Head of caudate nucleus (tissue), 42 donors: Measurements from ENCODE around the gene FAM110C.
"Not testable (repeated sequence)": the region's sequence is repeated elsewhere in the genome, so short reads cannot be mapped to it uniquely, and the experiment has no call there.

Experiments used
- DNase-seq, 42 donors: peaks; one replicate each; pipeline versions ENCODE4 v3.0.0 to v3.0.0-alpha.2; 2020 to 2021; ENCODE audit warnings: mixed read lengths in 7 of 42
- intact Hi-C: fragments of 100-400 bp; cut with DNase I; formaldehyde crosslinking; loops from one replicate; pipeline ENCODE4 v1.15.0; 2022

The FAM110C gene

GRCh38 chr2:45342-46130, 769 bp downstream of the FAM110C start:
- intact Hi-C loops: no loop called here
- DNase-seq: no peak

GRCh38 chr2:44748-45341, 1.5 kb downstream of the FAM110C start:
- no peak for DNase-seq
- intact Hi-C loops: no loop called here

- DNase-seq: no peak
Measured at GRCh38 chr2:42788-43187, 3.5 kb downstream of the FAM110C start.

GRCh38 chr2:40465-40864, 5.8 kb downstream of the FAM110C start:
- intact Hi-C loops: no loop called here
- DNase-seq: no peak

More at GRCh38 chr2:42788-43187, 3.5 kb downstream of the FAM110C start:
- intact Hi-C loops: no loop called here

- intact Hi-C loops: no loop called here
- DNase-seq: peak in 1 of 42 donors; percentile 23
Measured at GRCh38 chr2:38155-38554, 8.2 kb downstream of the FAM110C start.

- intact Hi-C loops: no loop called here
- DNase-seq: no peak
Measured at GRCh38 chr2:36318-36717, 10.0 kb downstream of the FAM110C start.

GRCh38 chr2:35852-36251, 10.5 kb downstream of the FAM110C start:
- DNase-seq: no peak
- intact Hi-C loops: no loop called here

GRCh38 chr2:33620-34019, 12.7 kb downstream of the FAM110C start:
- no peak for DNase-seq
- intact Hi-C loops: no loop called here

- intact Hi-C loops: no loop called here
- no peak for DNase-seq
Measured at GRCh38 chr2:32068-32467, 14.2 kb downstream of the FAM110C start.

- intact Hi-C loops: no loop called here
- no peak for DNase-seq
Measured at GRCh38 chr2:29253-29652, 17.1 kb downstream of the FAM110C start.

GRCh38 chr2:28406-28975, 17.8 kb downstream of the FAM110C start:
- intact Hi-C loops: no loop called here
- DNase-seq: no peak

- intact Hi-C loops: no loop called here
- DNase-seq: no peak
Measured at GRCh38 chr2:26891-27290, 19.4 kb downstream of the FAM110C start.

- intact Hi-C loops: no loop called here
- DNase-seq: no peak
Measured at GRCh38 chr2:25543-25942, 20.8 kb downstream of the FAM110C start.

- intact Hi-C loops, DNase-seq: not testable (repeated sequence)
Measured at GRCh38 chr2:24591-24990, 21.7 kb downstream of the FAM110C start.

- intact Hi-C loops: no loop called here
- no peak for DNase-seq
Measured at GRCh38 chr2:24107-24506, 22.2 kb downstream of the FAM110C start.

- intact Hi-C loops: no loop called here
- no peak for DNase-seq
Measured at GRCh38 chr2:23283-23682, 23.0 kb downstream of the FAM110C start.

- intact Hi-C loops, DNase-seq: not testable (repeated sequence)
Measured at GRCh38 chr2:22244-22643, 24.1 kb downstream of the FAM110C start.

- intact Hi-C loops: not testable (repeated sequence)
Measured at GRCh38 chr2:20259-20658, 26.0 kb downstream of the FAM110C start.

GRCh38 chr2:19505-19904, 26.8 kb downstream of the FAM110C start:
- intact Hi-C loops: no loop called here
- DNase-seq: no peak

More at GRCh38 chr2:20259-20658, 26.0 kb downstream of the FAM110C start:
- not testable (repeated sequence) for DNase-seq

GRCh38 chr2:18402-19271, 27.7 kb downstream of the FAM110C start:
- intact Hi-C loops: no loop called here
- peak in 3 of 42 donors; percentile 21 to 39 (median 33) for DNase-seq
